ENCODE data around the gene SLC38A11. TPM values are rescaled to one million over a fixed set of nuclear protein-coding genes. Genes with fewer than 3 reads are reported as not detected.

SLC38A11 gene
- total RNA-seq, 1 experiment from 2014 or later = not detected

- no peak for ATAC-seq
- ChIA-PET RAD21 (ENCODE audit: low non-redundant PET in 1 of 2, low total read pairs in 2 of 2, uncharacterized antibody in 2 of 2, unreplicated experiment in 2 of 2) (no interaction called here), POLR2A (no interaction called here), CTCF (interaction anchor here (1.2 kb wide), 1 partner anchor 34 kb away, joined by 6 read pairs; the partner anchor contains the start of gene COBLL1)
- intact Hi-C loops (cut with micrococcal nuclease) = no loop called here
- Histone ChIP-seq H3K79me2 (ENCODE audit: insufficient read depth, low read length) (no peaks in the 10 kb centered on the region), H3K9me3 (ENCODE audit: control insufficient read depth in 1 of 2, insufficient read depth in 1 of 2, low read depth in 1 of 2, low read length in 2 of 2) (no peaks in the 10 kb centered on the region), H3K4me2 (ENCODE audit: low read length) (no peak overlapping the region), H4K20me1 (ENCODE audit: insufficient read depth) (no peaks in the 10 kb centered on the region), H3K4me1 (ENCODE audit: control insufficient read depth in 1 of 2, insufficient read depth in 2 of 2, low read length in 2 of 2) (no peaks in the 10 kb centered on the region), H3K4me3 (replicated peaks in 1 of 2; ENCODE audit: low read depth in 1 of 2, low read length in 2 of 2) (no peak overlapping the region), H2AFZ (ENCODE audit: low read depth, low read length, poor library complexity, severe bottlenecking) (no peak overlapping the region), H3K9ac (ENCODE audit: low read length) (no peak overlapping the region), H3K36me3 (ENCODE audit: control insufficient read depth in 1 of 2, insufficient read depth in 2 of 2, low read length in 2 of 2) (no peaks in the 10 kb centered on the region), H3K27ac (ENCODE audit: low read depth, low read length) (no peak overlapping the region), H3K9me2 (ENCODE audit: insufficient read depth) (no peaks in the 10 kb centered on the region), H3K27me3 (ENCODE audit: insufficient read depth, low read length) (no peaks in the 10 kb centered on the region)
- BruUV-seq (replicated peaks) = no TSS peak
- no peak for DNase-seq (ENCODE audit: low read depth, low spot score)
- no peak for TF ChIP-seq SP1 (IDR thresholded peaks at IDR 0.05; ENCODE audit: low read depth)
- TF ChIP-seq CEBPB (IDR thresholded peaks at IDR 0.05; ENCODE audit: low read depth) = no peak
- TF ChIP-seq RAD21 (IDR thresholded peaks at IDR 0.05; ENCODE audit: low read depth) = no peak
- TF ChIP-seq SIN3A (IDR thresholded peaks at IDR 0.05; ENCODE audit: low read depth) = no peak
- TF ChIP-seq JUND (IDR thresholded peaks at IDR 0.05) = no peak
- TF ChIP-seq, protein P1, sequence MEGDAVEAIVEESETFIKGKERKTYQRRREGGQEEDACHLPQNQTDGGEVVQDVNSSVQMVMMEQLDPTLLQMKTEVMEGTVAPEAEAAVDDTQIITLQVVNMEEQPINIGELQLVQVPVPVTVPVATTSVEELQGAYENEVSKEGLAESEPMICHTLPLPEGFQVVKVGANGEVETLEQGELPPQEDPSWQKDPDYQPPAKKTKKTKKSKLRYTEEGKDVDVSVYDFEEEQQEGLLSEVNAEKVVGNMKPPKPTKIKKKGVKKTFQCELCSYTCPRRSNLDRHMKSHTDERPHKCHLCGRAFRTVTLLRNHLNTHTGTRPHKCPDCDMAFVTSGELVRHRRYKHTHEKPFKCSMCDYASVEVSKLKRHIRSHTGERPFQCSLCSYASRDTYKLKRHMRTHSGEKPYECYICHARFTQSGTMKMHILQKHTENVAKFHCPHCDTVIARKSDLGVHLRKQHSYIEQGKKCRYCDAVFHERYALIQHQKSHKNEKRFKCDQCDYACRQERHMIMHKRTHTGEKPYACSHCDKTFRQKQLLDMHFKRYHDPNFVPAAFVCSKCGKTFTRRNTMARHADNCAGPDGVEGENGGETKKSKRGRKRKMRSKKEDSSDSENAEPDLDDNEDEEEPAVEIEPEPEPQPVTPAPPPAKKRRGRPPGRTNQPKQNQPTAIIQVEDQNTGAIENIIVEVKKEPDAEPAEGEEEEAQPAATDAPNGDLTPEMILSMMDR (IDR thresholded peaks at IDR 0.05 in 2 of 3, conservative IDR thresholded peaks at IDR 0.05 in 1 of 3; ENCODE audit: borderline replicate concordance in 1 of 3, insufficient read depth in 1 of 3, low read depth in 2 of 3, low read length in 2 of 3) = no peak
- no peak for TF ChIP-seq POLR2A (IDR thresholded peaks at IDR 0.05; ENCODE audit: borderline replicate concordance, extremely low read depth, insufficient read depth, insufficient read length)
- TF ChIP-seq ZFX (IDR thresholded peaks at IDR 0.05) = no peak
- no peak for TF ChIP-seq MAX (IDR thresholded peaks at IDR 0.05)
- TF ChIP-seq CBX3 (IDR thresholded peaks at IDR 0.05; ENCODE audit: low read depth) = no peak
- no peak for TF ChIP-seq EZH2phosphoT487 (IDR thresholded peaks at IDR 0.05; ENCODE audit: borderline replicate concordance)
- TF ChIP-seq FOSL1 (IDR thresholded peaks at IDR 0.05; ENCODE audit: low read depth) = no peak
- TF ChIP-seq ZNF274 (IDR thresholded peaks at IDR 0.05; ENCODE audit: low read depth, low read length) = no peak
- no peak for TF ChIP-seq ATF3 (IDR thresholded peaks at IDR 0.05)
- TF ChIP-seq, protein P2, sequence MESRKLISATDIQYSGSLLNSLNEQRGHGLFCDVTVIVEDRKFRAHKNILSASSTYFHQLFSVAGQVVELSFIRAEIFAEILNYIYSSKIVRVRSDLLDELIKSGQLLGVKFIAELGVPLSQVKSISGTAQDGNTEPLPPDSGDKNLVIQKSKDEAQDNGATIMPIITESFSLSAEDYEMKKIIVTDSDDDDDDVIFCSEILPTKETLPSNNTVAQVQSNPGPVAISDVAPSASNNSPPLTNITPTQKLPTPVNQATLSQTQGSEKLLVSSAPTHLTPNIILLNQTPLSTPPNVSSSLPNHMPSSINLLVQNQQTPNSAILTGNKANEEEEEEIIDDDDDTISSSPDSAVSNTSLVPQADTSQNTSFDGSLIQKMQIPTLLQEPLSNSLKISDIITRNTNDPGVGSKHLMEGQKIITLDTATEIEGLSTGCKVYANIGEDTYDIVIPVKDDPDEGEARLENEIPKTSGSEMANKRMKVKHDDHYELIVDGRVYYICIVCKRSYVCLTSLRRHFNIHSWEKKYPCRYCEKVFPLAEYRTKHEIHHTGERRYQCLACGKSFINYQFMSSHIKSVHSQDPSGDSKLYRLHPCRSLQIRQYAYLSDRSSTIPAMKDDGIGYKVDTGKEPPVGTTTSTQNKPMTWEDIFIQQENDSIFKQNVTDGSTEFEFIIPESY (IDR thresholded peaks at IDR 0.05; ENCODE audit: extremely low read depth, insufficient replicate concordance, low read length) = no peak
- no peak for TF ChIP-seq EGR1 (IDR thresholded peaks at IDR 0.05; ENCODE audit: low read depth)
- no peak for TF ChIP-seq YY1 (IDR thresholded peaks at IDR 0.05; ENCODE audit: extremely low read depth, insufficient replicate concordance, low read depth, low read length)
- no peak for TF ChIP-seq TCF7L2 (IDR thresholded peaks at IDR 0.05; ENCODE audit: borderline replicate concordance, extremely low read depth, insufficient read depth, insufficient read length)
- TF ChIP-seq REST (IDR thresholded peaks at IDR 0.05; ENCODE audit: low read depth) = no peak
Observed at GRCh38 chr2:164875334-164876205, 79.8 kb downstream of the SLC38A11 start.

Measured in HCT116 (cell line).